Ishikawa (cell line): ENCODE results near the gene ZNF263.
A peak's percentile ranks its signal among the peaks of the same experiment; 100 is the strongest.

Experiments
- CEBPB ChIP-seq: IDR thresholded peaks from 2 replicates; pipeline ENCODE4 v1.6.1; 2012
- CREB1 ChIP-seq: IDR thresholded peaks from 2 replicates; pipeline ENCODE4 v1.6.1; 2012; ENCODE audit warnings: low read depth
- EGR1 ChIP-seq: IDR thresholded peaks from 2 replicates; pipeline ENCODE4 v1.6.1; 2012
- EP300 ChIP-seq: IDR thresholded peaks from 2 replicates; pipeline ENCODE4 v1.6.1; 2012; ENCODE audit warnings: borderline replicate concordance
- FOXM1 ChIP-seq: IDR thresholded peaks from 2 replicates; pipeline ENCODE4 v1.6.1; 2012; ENCODE audit warnings: low read depth, borderline replicate concordance
- NFIC ChIP-seq: IDR thresholded peaks from 2 replicates; pipeline ENCODE4 v1.6.1; 2012
- RAD21 ChIP-seq: IDR thresholded peaks from 2 replicates; pipeline ENCODE4 v1.6.1; 2012; ENCODE audit warnings: low read depth
- TAF1 ChIP-seq: IDR thresholded peaks from 2 replicates; pipeline ENCODE4 v1.6.1; 2012; ENCODE audit warnings: low read depth, mild to moderate bottlenecking
- TCF12 ChIP-seq: IDR thresholded peaks from 2 replicates; pipeline ENCODE4 v1.6.1; 2012; ENCODE audit warnings: low read depth
- TEAD4 ChIP-seq: IDR thresholded peaks from 2 replicates; pipeline ENCODE4 v1.6.1; 2012
- YY1 ChIP-seq: IDR thresholded peaks from 2 replicates; pipeline ENCODE4 v1.6.1; 2012; ENCODE audit warnings: low read depth
- ZBTB7A ChIP-seq: IDR thresholded peaks from 2 replicates; pipeline ENCODE4 v1.6.1; 2012; ENCODE audit warnings: low read depth
- TF ChIP-seq, protein P1 (sequence below): IDR thresholded peaks from 2 replicates; pipeline ENCODE4 v1.6.1; 2012
- TF ChIP-seq, protein P2 (sequence below): IDR thresholded peaks from 2 replicates; pipeline ENCODE4 v1.6.1; 2012
- TF ChIP-seq, protein P3 (sequence below): IDR thresholded peaks from 2 replicates; pipeline ENCODE4 v1.6.1; 2012; ENCODE audit warnings: low read depth, mild to moderate bottlenecking

ZNF263 gene

DNA sequence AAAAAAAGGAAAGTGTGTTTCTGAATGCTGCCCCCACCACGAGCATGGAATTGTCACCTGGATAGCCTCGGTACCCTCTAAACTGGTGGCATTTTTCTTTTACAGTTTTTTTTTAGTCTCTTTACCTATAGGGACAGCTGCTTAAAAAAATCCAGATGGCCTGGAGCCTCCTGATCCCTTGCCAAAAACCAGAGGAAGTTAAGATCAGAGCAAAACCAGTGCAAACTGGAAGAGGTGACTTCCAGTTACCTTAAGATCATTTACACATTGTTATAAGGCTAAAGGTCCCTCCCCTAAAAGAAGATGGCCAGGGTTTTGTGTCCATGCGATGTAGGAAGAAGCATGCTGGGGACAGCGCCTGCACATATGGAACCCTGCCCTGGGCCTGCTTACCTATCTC is 30.3 kb upstream of the ZNF263 start:
- TF ChIP-seq CEBPB (no peak), YY1 (no peak), FOXM1 (no peak), TAF1 (no peak), CREB1 (no peak), RAD21 (no peak), EGR1 (no peak), EP300 (no peak), ZBTB7A (no peak), TCF12 (no peak), TEAD4 (no peak)
- TF ChIP-seq, protein P1, sequence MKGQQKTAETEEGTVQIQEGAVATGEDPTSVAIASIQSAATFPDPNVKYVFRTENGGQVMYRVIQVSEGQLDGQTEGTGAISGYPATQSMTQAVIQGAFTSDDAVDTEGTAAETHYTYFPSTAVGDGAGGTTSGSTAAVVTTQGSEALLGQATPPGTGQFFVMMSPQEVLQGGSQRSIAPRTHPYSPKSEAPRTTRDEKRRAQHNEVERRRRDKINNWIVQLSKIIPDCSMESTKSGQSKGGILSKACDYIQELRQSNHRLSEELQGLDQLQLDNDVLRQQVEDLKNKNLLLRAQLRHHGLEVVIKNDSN: no peak
- TF ChIP-seq, protein P2, sequence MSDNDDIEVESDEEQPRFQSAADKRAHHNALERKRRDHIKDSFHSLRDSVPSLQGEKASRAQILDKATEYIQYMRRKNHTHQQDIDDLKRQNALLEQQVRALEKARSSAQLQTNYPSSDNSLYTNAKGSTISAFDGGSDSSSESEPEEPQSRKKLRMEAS: no peak

- no peak for TF ChIP-seq TEAD4
- TF ChIP-seq CEBPB: no peak
- TF ChIP-seq EP300: no peak
- no peak for TF ChIP-seq TCF12
- TF ChIP-seq, protein P2: no peak
- no peak for TF ChIP-seq RAD21
- no peak for TF ChIP-seq NFIC
- TF ChIP-seq ZBTB7A: no peak
- TF ChIP-seq, protein P3, sequence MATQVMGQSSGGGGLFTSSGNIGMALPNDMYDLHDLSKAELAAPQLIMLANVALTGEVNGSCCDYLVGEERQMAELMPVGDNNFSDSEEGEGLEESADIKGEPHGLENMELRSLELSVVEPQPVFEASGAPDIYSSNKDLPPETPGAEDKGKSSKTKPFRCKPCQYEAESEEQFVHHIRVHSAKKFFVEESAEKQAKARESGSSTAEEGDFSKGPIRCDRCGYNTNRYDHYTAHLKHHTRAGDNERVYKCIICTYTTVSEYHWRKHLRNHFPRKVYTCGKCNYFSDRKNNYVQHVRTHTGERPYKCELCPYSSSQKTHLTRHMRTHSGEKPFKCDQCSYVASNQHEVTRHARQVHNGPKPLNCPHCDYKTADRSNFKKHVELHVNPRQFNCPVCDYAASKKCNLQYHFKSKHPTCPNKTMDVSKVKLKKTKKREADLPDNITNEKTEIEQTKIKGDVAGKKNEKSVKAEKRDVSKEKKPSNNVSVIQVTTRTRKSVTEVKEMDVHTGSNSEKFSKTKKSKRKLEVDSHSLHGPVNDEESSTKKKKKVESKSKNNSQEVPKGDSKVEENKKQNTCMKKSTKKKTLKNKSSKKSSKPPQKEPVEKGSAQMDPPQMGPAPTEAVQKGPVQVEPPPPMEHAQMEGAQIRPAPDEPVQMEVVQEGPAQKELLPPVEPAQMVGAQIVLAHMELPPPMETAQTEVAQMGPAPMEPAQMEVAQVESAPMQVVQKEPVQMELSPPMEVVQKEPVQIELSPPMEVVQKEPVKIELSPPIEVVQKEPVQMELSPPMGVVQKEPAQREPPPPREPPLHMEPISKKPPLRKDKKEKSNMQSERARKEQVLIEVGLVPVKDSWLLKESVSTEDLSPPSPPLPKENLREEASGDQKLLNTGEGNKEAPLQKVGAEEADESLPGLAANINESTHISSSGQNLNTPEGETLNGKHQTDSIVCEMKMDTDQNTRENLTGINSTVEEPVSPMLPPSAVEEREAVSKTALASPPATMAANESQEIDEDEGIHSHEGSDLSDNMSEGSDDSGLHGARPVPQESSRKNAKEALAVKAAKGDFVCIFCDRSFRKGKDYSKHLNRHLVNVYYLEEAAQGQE: no peak
- no peak for TF ChIP-seq FOXM1
- no peak for TF ChIP-seq CREB1
- TF ChIP-seq YY1: no peak
- TF ChIP-seq, protein P1: no peak
- no peak for TF ChIP-seq EGR1
- no peak for TF ChIP-seq TAF1
Observed at GRCh38 chr16:3254309-3254708, 29.0 kb upstream of the ZNF263 start.

DNA sequence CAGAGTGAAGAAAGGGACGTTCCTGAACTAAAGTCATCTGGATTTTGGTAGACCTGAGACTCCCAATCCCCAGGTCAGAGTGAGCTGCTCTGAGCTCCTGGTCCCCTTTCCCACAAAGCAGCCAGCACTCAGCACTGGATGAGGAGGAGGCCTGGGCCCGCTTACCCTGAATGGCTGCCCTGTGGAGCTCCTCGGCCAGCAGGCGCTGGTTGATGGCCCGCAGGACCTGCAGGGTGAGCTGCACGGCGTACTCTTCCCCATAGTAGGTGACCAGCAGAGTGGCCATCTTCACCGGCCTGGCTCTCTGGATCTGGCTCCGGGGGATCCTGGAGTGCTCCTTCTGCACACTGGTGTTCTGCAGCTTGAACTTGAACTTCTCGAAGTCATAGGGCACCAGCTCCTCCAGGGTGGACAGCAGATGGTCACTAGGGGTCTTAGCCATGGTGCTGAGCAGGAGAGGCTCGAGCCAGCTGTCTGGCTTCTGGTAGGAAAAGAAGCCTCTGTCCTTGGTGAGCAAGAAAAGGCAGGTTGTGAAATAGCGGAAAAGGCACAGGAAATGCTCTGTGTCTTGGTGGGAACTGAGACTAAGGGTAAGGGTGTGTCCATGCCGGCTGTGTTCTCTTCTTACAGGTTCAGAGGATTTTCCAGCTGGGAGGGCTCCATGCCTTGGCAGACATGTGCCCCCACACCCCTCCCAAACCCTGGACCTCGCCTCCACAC is 27.0 kb upstream of the ZNF263 start, which contains the start of gene MEFV:
MEFV (minus strand) TSS at position 488 of the 720 bp plus-strand sequence; CDS start at position 442, 46 bp downstream.
- TF ChIP-seq, protein P3: peak; percentile 56
- TF ChIP-seq TCF12: no peak

GRCh38 chr16:3256866-3257465 is 26.3 kb upstream of the ZNF263 start:
- no peak for TF ChIP-seq EP300
- TF ChIP-seq ZBTB7A: no peak
- TF ChIP-seq EGR1: no peak
- no peak for TF ChIP-seq RAD21
- TF ChIP-seq, protein P3: no peak
- TF ChIP-seq CEBPB: no peak
- TF ChIP-seq TAF1: no peak
- no peak for TF ChIP-seq TEAD4
- no peak for TF ChIP-seq CREB1
- no peak for TF ChIP-seq TCF12
- TF ChIP-seq NFIC: no peak
- TF ChIP-seq, protein P2: no peak
- TF ChIP-seq YY1: no peak
- no peak for TF ChIP-seq FOXM1
- TF ChIP-seq, protein P1: no peak
